HepG2 (cell line): ENCODE measurements around the gene AMPH. TPM values are rescaled to one million over a fixed set of nuclear protein-coding genes. Genes with fewer than 3 reads are reported as not detected.

ENCODE experiments used
- ATAC-seq: fragments of 200-7000 bp; cut with Tn5 transposase; 3 replicates; pipeline ENCODE4 v1.9.1; 2020; ENCODE audit warnings: mild to moderate bottlenecking, moderate library complexity
- BruUV-seq: library from RNA; stranded (reverse); fragments of 400-500 nt; replicated peaks from 2 replicates; lab custom pipeline; 2021; lab: Mats Ljungman, UMichigan
- CTCF ChIA-PET: fragments of 300-600 bp; formaldehyde crosslinking; extraction: SDS; loops from one replicate; lab custom pipeline; 2021; ENCODE audit warnings: low total read pairs, inconsistent platforms, low intra/inter-chr PET ratio; lab: Yijun Ruan, JAX
- POLR2A ChIA-PET: fragments of 350-600 bp; sonication (Branson Sonifier 250); formaldehyde crosslinking; loops from one replicate; lab custom pipeline; 2020; ENCODE audit warnings: antibody characterized with exemption, inconsistent platforms; lab: Yijun Ruan, JAX
- DNase-seq: peaks from one replicate; pipeline ENCODE4 v3.0.0-alpha.2; 2015; ENCODE audit warnings: low spot score
- FAIRE-seq: peaks from 3 replicates; lab custom pipeline; 2011; peaks lifted over from hg19 to GRCh38; lab: Jason Lieb, UNC
- H2AFZ ChIP-seq: one replicate; pipeline ENCODE4 v1.6.1; 2011; ENCODE audit warnings: low read length, inconsistent platforms
- H3K27ac ChIP-seq: fragments of 300-600 bp; 3 replicates; pipeline ENCODE4 v1.8.0; 2011; ENCODE audit warnings: mixed run types, mild to moderate bottlenecking, mixed read lengths, low read length, inconsistent platforms; ENCODE audit not compliant: insufficient read depth; ENCODE audit errors: extremely low read length
- H3K27me3 ChIP-seq, 2 experiments: fragments of 200-600 bp in 1 of 2; 2 replicates in 1 of 2; 3 replicates in 1 of 2; pipeline versions ENCODE4 v1.6.0 to v1.8.0; 2011; ENCODE audit warnings: low read length in 2 of 2, mild to moderate bottlenecking in 2 of 2, moderate library complexity in 2 of 2, inconsistent platforms in 1 of 2; ENCODE audit not compliant: insufficient read depth in 2 of 2, control insufficient read depth in 1 of 2
- H3K36me3 ChIP-seq, 2 experiments: fragments of 200-600 bp in 1 of 2; replicated peaks in 1 of 2; 2 replicates in 1 of 2; 3 replicates in 1 of 2; pipeline versions ENCODE4 v1.5.1 to v1.8.0; 2011; ENCODE audit warnings: low read length in 2 of 2, inconsistent platforms in 1 of 2; ENCODE audit not compliant: insufficient read depth in 2 of 2, control insufficient read depth in 1 of 2
- H3K4me1 ChIP-seq: 2 replicates; pipeline ENCODE4 v1.5.1; 2012; ENCODE audit warnings: low read length, inconsistent platforms; ENCODE audit not compliant: insufficient read depth
- H3K4me2 ChIP-seq: 2 replicates; pipeline ENCODE4 v1.6.0; 2011; ENCODE audit warnings: low read depth, low read length, inconsistent platforms
- H3K4me3 ChIP-seq, 3 experiments: fragments of 200-600 bp in 1 of 3; sonication (generic), shearing (Covaris generic) in 1 of 3; replicated peaks in 1 of 3; 2 replicates each; pipeline ENCODE4 v1.5.1; 2011 to 2016; ENCODE audit warnings: low read length in 3 of 3, inconsistent platforms in 2 of 3, low read depth in 2 of 3, mild to moderate bottlenecking in 2 of 3, control low read depth in 1 of 3, mixed read lengths in 1 of 3; ENCODE audit not compliant: insufficient read depth in 1 of 3
- H3K79me2 ChIP-seq: one replicate; pipeline ENCODE4 v1.6.1; 2011; ENCODE audit warnings: low read length, inconsistent platforms; ENCODE audit not compliant: insufficient read depth
- H3K9ac ChIP-seq: 2 replicates; pipeline ENCODE4 v1.6.0; 2011; ENCODE audit warnings: mild to moderate bottlenecking, low read depth, low read length, inconsistent platforms; ENCODE audit not compliant: insufficient read depth
- H3K9me3 ChIP-seq: 2 replicates; pipeline ENCODE4 v1.5.1; 2012; ENCODE audit warnings: mild to moderate bottlenecking, low read length
- H4K20me1 ChIP-seq: 2 replicates; pipeline ENCODE4 v1.6.0; 2011; ENCODE audit warnings: inconsistent platforms, mild to moderate bottlenecking, low read length, moderate library complexity; ENCODE audit not compliant: insufficient read depth
- ATF7 ChIP-seq, 2 experiments: fragments of 450-650 bp in 1 of 2; sonication (generic) in 1 of 2; formaldehyde crosslinking in 1 of 2; IDR thresholded peaks; 2 replicates each; pipeline versions ENCODE4 v1.4.0 to v1.6.1; 2016 to 2020; ENCODE audit warnings: antibody characterized with exemption in 1 of 2, mild to moderate bottlenecking in 1 of 2, missing genetic modification reagents in 1 of 2
- CREB1 ChIP-seq, 2 experiments: fragments of 450-650 bp in 1 of 2; IDR thresholded peaks; 2 replicates each; pipeline ENCODE4 v1.6.1; 2016 to 2017; ENCODE audit warnings: control low read depth in 1 of 2, mild to moderate bottlenecking in 1 of 2, missing compliant biosample characterization in 1 of 2, missing genetic modification characterization in 1 of 2
- SMARCC2 ChIP-seq: fragments of 450-650 bp; IDR thresholded peaks from 2 replicates; pipeline ENCODE4 v1.6.1; 2017; ENCODE audit warnings: antibody characterized with exemption, mild to moderate bottlenecking
- ZNF441 ChIP-seq: sonication (generic); formaldehyde crosslinking; IDR thresholded peaks from 2 replicates; pipeline ENCODE4 v1.7.0; 2021; ENCODE audit warnings: missing genetic modification reagents, borderline replicate concordance
- WGBS: methylation state at CpG from one replicate; pipeline ENCODE4 v1.1.6; 2017; ENCODE audit warnings: low lambda C conversion rate; 5-methylcytosine and 5-hydroxymethylcytosine counted together
- in situ Hi-C: cut with HindIII; loops from 2 replicates; pipeline ENCODE4 v1.10.0; 2017; ENCODE audit warnings: low pct_unique_long_range_greater_than_20kb; ENCODE audit not compliant: extremely low pct_ligation_motif_present
- intact Hi-C: fragments of 100-400 bp; cut with micrococcal nuclease; formaldehyde crosslinking; loops from one replicate; pipeline ENCODE4 v1.10.0; 2022; ENCODE audit not compliant: unreplicated experiment
- polyA plus RNA-seq, 8 experiments: library from polyadenylated mRNA; depleted of rRNA in 3 of 8; stranded (reverse) in 7 of 8; unstranded in 1 of 8; fragments of >200 nt; fragmentation: Illumina TruSeq in 4 of 8; extraction: Trizol in 4 of 8; gene quantifications; 2 replicates each; pipeline versions ENCODE4 v1.2.1 to v1.2.3, GENCODE V29; 2011 to 2016; ENCODE audit warnings: low read depth in 4 of 8, missing spikeins in 1 of 8, mixed read lengths in 1 of 8; ENCODE audit not compliant: insufficient read depth in 1 of 8
- total RNA-seq, 5 experiments: library from RNA; depleted of rRNA; stranded (reverse); fragments of >200 nt; fragmentation: Illumina TruSeq; extraction: Trizol; gene quantifications; 2 replicates each; pipeline ENCODE4 v1.2.3, GENCODE V29; 2016; ENCODE audit warnings: low read depth in 1 of 5
- TF ChIP-seq, protein P1 (sequence below): sonication (generic); formaldehyde crosslinking; IDR thresholded peaks from 2 replicates; pipeline ENCODE4 v1.4.0; 2020; ENCODE audit warnings: mild to moderate bottlenecking, low read depth, missing genetic modification reagents
- TF ChIP-seq, protein P2 (sequence below): sonication (generic); formaldehyde crosslinking; IDR thresholded peaks from 2 replicates; pipeline ENCODE4 v1.5.0; 2020; ENCODE audit warnings: missing genetic modification reagents

AMPH gene
- total and polyA plus RNA-seq, 2 of the 13 experiments (the other 11 are each of a cell fraction or from before 2014, with no cell fraction given), result not detected

DNA sequence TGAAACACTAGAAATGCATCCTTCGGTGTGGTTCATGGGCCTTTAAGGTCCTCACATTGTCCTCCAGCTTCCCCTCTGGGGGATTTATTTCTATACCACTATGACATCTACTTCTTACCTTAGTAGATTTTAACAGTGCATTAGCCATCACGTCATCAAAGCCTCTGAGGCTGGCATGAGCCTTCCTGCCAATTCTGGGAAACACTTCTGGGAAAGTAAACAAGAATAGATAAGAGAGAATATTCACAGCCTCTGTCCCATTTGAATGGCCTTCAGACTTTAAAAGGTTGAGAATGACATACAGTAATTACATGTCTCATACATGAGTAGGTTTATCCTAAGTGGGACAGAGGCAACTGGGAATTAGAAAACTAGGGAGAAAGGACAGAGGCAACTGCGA, 89.7 kb downstream of the AMPH start:
- CTCF ChIA-PET, result no interaction called here
- no peak overlapping the region for H2AFZ ChIP-seq
- no peak for FAIRE-seq
- no peak overlapping the region for H3K9ac ChIP-seq
- no peaks in the 10 kb centered on the region for H3K4me1 ChIP-seq
- BruUV-seq, result no TSS peak
- no peak for DNase-seq
- H3K27me3 ChIP-seq, result no peaks in the 10 kb centered on the region
- WGBS, result 6% methylated on average over 3 of the region's 3 CpGs
- no peak for TF ChIP-seq ZNF441 (CRISPR knock-in tag)
- TF ChIP-seq CREB1 (IDR thresholded peaks at IDR 0.05), result 0 out of 2 replicates have a peak, but pooled peaks have one; percentile 25
- TF ChIP-seq CREB1 (CRISPR knock-in tag; IDR thresholded peaks at IDR 0.05), result no peak
- 0 out of 2 replicates have a peak, but pooled peaks have one; percentile 31 for TF ChIP-seq ATF7 (IDR thresholded peaks at IDR 0.05)
- no peak for TF ChIP-seq ATF7 (CRISPR knock-in tag; IDR thresholded peaks at IDR 0.05)
- TF ChIP-seq, all 625 proteins: peak for 2
- Histone ChIP-seq H3K36me3 (no peaks in the 10 kb centered on the region), H3K4me2 (no peak overlapping the region), H4K20me1 (no peaks in the 10 kb centered on the region), H3K9me3 (no peaks in the 10 kb centered on the region), H3K27ac (no peak overlapping the region), H3K4me3 (no peak overlapping the region), H3K79me2 (no peaks in the 10 kb centered on the region)
- intact Hi-C loops, result no loop called here
- in situ Hi-C loops, result no loop called here
- ATAC-seq, result no peak
- POLR2A ChIA-PET, result no interaction called here

DNA sequence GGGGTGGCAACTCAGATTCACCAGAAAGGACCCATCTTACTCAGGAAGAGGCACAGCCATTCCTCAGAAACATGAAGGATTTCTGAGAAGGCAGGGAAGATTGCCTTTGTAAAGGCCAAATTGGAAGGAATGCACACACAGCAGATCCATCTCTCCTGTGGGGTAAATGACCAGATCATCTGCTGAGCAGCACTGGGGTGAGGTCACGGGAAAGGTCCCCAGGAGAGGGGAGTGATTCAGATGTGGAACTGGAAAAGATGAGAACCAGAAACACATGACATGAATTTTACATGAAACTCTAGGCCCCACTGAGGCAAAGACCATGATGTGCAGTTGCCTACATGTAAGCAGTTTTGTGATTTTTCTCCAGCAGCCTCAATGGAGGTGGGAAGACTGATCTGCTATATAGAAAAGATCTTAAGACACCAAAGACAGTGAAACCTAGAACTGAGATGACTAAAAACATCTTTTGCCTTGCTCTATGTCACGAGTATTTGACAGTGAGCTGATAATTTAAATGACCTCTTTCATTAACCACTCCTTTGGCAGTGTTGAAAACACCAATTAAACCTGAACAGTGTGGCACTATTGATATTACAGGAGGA, 91.6 kb downstream of the AMPH start:
- FAIRE-seq, result no peak
- Histone ChIP-seq H3K4me1 (no peaks in the 10 kb centered on the region), H3K4me2 (no peak overlapping the region), H2AFZ (no peak overlapping the region), H3K36me3 (no peaks in the 10 kb centered on the region), H4K20me1 (no peaks in the 10 kb centered on the region), H3K9ac (no peak overlapping the region), H3K9me3 (no peaks in the 10 kb centered on the region), H3K4me3 (no peak overlapping the region), H3K27ac (no peak overlapping the region), H3K79me2 (no peaks in the 10 kb centered on the region), H3K27me3 (no peaks in the 10 kb centered on the region)
- POLR2A ChIA-PET, result no interaction called here
- no peak for DNase-seq
- no TSS peak for BruUV-seq
- in situ Hi-C loops (no loop called here), intact Hi-C loops (no loop called here)
- TF ChIP-seq, protein P1, sequence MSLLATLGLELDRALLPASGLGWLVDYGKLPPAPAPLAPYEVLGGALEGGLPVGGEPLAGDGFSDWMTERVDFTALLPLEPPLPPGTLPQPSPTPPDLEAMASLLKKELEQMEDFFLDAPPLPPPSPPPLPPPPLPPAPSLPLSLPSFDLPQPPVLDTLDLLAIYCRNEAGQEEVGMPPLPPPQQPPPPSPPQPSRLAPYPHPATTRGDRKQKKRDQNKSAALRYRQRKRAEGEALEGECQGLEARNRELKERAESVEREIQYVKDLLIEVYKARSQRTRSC (CRISPR knock-in tag), result no peak
- TF ChIP-seq SMARCC2, result no peak
- TF ChIP-seq, protein P2, sequence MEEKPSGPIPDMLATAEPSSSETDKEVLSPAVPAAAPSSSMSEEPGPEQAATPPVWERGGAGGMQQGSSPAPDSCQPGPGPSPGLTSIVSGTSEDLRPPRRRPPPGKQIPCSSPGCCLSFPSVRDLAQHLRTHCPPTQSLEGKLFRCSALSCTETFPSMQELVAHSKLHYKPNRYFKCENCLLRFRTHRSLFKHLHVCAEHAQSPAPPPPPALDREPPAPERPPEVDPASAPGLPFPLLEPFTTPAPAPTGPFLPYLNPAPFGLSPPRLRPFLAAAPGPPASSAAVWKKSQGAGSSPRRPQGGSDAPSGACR (CRISPR knock-in tag), result no peak
- WGBS, result 0% methylated on average over 2 of the region's 2 CpGs
- no peak for ATAC-seq
- CTCF ChIA-PET, result no interaction called here
